NCI-H69 (cell line): Measurements from ENCODE around the gene FST.

ENCODE experiments used
- DNase-seq: peaks from one replicate; lab custom pipeline; 2025; lab: John Stamatoyannopoulos, UW

Gene FST

DNA sequence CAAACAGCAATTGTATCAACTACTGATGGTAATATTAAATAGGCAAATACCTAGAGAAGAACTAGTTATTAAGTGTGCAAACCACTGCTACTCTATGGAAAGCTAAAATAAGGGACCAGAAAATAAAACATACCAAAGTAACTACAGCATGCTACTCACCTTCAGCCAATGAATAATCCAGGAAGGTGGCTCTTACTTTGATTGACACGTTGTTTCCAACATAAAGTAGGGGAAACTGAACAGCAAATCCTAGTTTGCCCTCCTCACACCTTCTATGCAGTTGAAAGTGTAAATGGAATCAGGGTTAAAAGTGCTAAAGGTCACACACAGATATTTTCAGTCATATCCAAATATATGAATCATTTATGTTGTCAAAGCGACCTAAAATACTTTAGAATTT is 5.1 kb upstream of the FST start:
- no peak for DNase-seq

DNA sequence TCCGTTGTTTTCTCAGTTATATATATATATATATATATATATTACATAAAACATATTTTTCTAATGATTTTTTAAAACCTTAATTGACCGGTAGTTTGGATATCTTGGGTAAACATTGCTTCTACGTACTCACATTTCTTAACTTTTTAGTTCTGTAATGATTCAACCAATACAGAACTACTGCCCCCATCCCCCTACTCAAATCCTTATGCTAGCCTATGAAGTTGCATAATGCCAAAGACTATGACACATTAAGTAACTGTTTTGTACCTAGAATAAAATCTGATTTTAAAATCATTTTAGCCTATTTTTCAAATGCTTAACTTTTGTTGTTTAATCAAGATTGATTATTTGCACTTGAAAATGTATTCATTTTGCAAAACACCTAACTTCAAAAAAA is 4.4 kb upstream of the FST start:
- DNase-seq = no peak

DNA sequence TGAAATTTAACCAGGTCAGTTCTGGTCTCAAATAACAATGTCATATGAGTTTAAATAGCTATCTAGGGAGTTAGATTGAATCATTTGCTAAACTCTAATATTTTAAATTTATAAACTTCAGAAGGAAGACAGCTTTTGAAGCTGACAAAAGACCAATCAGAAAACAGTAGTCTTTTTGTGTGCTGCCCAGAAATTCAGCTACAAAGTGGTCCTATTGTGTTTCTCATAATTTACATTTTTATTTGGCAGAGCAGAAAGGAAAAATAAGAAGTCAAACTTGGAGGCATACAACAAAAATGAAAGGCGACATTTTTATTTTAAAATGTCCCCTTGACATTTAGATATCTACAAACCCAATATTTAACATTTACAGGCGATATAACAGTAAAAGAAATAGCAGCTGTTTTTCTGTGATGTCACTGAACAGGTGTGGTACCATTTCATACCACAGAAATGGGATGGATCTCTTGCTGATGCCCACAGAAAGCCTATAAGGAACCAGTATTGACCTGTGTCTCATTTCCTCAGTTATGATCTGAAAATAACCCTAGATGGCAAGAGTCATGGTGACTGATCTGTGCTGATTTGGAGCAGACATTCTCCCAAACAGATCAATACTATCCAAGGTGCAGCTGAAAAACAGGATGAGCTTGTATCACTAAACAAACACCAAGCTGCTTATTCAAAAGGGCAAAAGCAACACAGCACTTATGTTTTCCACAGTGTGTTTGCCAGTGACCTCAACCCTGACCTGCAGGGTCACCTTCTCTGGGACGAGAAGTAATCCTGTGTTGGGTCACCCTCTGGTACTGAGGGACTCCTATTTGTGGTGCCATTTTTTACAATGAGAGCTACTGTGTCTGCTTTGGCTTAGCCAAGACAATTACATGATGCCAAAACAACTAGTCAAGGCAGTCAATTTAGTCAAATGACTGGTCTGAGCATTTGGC is 3.6 kb upstream of the FST start:
- DNase-seq = no peak

DNA sequence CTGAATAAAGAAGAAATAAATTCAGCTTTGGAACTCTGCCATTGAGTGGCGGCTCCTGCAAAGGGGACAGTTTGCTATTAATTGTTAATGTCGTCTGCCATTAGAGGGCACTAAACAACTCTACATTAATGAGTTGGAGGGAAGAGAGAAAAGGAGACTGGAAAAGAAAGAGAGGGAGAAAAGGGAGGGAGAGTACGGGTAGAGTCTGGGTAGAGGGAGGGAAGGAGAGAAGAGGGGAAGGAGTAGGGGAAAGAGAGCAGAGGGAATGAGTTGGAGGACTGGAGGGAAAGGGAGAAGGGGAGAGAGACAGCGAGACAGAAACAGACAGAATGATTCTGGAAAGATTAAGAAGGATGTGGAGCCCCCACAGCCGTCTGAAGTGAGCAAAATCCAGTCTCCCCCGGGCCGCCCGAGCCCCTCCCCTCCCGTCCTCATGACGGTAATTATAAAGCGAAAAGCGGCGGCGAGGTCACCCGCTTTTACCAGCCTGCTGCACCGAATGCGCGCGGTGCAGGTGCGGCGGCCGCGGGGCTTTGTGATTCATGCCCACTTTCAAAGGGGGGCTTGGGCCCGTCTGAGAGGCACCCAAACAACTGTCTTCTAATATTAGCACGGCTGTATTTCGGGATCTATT is 1.9 kb upstream of the FST start:
- DNase-seq = peak; percentile 83

DNA sequence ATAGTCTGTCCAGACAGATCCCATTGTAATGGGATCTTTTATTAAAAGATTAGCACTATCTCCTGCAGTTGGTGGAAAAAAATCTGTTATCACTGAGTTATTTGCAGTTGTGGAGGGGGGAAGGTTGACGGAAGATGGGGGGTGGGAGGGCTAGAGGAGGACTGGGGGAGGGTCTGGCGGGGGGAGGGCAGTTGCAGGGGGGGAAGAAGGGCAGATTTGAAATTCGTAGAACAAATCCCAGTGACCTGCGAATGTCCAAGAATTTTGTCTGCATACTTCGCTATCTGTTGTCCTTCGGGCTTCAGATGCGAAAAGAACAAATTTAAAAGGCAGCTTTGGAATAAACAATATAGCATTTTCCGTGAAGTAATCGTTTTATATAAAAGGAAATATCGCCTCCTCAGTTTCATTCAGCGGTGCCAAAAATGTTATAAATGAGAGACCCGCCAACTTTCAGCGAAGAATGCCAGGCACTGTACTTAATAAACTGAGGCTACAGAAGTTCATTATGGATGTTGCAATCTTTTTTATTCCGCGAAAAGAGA is 1.3 kb upstream of the FST start:
- peak; percentile 56 for DNase-seq

DNA sequence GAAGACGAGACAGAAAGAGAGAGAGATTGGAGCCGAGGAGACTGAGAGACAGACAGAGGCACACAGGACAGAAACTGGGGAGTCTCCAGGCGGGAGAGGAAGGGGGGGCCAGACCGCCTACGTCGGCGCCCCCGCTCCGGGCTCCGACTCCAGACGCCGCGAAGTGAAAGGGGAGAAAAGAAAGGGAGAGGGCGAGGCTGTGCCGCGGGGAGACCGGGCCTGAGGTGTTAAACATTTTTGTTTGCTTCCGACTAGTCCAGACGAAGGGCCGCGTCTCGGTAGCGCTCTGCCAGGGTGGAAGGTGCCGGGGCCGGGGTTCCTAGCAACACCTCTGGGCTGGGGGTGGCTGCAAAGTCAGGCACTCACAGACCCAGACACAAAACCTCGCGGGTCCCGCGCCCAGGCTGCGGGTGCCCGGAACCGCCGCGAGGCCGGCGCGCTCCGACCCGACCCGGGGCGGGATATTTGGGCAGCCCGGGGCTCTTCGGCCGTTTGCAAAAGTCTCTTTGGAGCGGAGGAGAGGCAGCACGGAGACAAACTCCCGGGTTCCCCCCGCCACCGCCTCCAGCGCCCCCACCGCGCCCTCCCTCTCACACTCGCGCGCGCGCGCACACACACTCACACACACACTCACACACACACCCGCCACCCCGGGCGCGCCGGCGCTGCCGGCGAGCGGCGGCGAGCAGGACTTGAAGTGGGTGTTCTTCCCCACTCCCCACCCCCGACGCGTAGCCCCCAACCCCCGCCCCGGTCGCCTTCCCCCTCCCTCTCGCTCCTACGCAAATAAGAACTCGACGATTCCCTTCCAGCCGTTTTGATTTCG is 626 bp upstream of the FST start:
- DNase-seq = peak; percentile 75

DNA sequence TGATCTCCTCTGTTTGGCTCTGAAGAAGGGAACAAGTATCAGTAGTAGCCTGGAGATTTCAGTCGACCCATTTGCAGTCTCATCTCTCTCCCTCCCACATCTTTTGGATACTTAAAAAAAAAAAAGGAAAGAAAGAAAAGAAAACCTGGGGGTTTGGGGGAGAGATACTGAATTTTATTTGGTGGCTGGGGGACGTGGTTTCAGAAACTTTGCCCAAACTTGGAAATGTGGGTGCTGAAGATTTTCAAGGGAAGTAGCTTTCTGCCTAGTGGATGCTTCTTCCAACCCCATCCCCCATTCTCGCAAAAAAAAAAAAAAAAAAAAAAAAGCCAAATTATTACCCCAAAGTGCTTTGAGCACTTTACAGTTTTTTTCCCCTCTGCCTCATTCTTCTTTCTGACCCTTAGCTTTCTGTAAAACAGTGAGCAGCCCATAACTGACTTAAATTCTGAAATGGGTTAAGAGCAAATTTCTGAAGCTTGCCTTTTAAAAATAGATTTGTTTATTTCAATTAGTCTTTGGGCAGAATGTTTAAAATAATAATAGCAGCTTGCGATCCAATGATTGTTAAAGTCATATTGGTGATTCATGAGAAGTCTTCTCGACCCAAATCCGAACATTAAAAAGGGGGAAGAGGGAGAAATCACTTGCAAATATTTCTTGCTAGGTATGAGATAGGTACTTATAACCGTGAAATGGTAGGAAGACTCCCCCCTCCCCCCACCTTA is 894 bp downstream of the FST start:
- DNase-seq = no peak

DNA sequence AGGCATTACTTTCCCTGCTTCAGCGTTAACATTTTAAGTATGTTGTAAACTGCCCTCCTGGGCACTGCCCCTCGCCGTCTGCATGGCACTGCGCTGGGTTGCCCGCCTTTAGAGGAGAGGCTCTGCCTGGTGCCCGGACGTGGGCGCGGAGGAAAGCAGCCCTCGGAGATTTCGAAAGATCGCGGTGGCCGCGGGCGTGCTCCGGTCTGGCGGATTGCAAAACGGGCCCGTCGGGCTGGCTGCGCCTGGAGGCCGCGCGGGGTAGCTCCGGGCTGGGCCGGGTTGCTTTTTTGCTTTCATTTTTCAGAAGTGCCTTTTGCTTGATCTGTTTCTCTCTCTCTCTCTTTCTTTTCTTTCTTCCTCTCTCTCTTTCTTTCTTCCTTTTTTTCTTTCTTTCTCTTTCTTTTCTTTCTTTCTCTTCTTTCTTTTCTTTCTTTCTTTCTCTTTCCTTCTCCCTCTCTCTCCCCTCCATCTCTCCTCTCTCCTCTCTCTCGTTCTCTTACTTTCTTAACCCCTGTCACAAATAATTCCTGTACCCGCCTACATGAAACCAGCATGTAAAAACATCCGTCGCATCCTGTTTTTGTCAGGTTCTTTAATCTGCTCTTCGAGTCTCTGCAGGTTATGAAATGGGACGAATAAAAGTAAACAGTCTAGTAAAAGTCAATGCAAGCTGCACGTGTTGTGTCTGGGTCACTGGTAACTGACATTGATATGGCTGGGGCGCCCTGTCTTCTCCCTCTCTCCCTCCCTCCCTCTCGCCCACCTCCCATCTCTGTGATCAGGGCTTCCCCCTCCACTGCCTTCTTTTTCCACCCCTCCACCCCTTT is 1.7 kb downstream of the FST start:
- DNase-seq = peak; percentile 72

DNA sequence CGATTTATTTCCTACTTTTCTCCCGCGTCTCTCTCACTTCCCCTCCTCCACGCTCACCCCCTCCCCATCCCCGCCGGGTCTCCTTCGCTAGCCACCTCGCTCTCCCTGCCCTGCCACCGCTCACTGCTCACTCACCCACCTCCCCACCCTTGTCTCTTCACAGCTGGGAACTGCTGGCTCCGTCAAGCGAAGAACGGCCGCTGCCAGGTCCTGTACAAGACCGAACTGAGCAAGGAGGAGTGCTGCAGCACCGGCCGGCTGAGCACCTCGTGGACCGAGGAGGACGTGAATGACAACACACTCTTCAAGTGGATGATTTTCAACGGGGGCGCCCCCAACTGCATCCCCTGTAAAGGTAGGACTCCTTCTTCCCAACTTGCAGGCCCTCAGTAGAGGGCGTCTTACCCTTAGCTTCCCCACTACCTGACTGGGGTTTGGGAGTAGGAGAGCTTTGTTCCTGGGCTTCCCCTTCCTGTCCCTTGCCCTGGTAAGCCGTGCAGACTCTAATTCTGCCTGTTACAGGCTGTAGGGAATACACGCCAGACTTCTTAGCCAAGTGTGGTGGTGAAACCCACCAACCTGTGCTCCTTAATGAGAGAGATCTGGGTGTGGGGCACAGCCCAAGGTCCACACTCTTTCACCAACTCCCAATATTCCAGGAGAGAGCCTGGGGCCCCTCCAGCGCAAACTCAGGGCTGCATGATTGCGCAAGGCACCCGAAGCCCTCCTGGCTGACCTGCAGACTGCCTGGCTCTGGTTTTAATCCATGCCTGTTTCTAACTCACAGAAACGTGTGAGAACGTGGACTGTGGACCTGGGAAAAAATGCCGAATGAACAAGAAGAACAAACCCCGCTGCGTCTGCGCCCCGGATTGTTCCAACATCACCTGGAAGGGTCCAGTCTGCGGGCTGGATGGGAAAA is 2.5 kb downstream of the FST start:
- no peak for DNase-seq

DNA sequence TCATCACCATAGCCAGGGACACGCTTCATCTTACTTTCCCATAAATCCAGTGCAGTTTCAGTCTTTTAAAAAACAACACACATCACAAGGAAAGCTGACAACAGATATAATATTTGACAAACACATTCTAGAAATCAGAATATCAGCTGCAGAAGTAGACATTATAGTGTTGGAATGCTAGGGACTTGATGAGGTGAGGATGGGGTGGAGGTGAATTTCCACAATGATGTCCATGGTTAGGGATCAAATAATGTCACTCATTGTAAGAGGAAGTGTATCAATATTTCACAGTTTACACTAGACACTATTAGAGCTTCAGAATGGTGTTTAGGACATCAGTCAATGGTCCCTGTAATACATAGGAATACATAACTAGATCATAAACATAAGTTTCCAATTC is 7.0 kb downstream of the FST start:
- no peak for DNase-seq

DNA sequence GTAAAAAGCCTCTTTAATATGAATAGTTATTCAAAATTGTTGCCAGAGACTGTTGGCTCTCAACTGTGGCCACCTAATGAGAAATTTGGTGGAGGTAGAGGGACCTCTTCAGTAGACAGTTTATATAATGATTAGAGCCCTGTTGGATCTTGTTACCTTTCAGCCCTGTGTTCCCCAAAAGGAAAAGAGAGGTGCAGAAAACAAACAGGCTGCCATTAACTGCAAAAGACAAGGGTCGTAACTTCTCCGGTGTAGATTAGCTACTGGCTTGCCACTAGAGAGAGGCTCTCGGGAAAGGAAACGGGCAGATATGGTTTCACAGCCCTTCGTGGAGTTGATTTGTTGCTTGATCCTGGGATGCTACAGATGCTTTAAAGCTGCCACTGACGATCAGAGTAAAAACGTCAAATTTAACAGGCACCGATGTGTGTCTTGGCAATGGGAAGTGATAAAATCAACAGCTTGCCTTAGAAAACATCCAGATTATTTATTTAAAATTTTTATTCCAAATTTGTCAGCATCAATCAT is 7.8 kb downstream of the FST start:
- no peak for DNase-seq

DNA sequence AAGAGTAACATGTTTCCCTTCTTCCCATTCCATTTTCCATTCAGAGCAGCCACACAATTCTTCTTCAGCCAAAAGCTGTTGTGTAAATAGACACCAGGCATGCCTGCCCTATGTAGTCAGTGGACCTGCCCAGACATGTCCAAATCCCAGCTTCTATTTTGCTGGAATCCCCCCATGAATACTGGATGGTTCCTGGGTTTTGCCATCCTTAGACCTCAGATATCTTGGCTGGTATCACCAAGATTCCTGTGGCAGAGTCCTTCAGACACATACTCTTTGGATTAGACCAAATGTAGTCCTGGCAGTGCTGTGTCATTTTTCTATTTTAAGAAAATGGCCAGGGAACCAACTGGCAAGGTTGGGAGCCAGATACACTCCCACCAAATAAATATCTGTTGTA is 10.3 kb downstream of the FST start:
- DNase-seq = peak; percentile 32

DNA sequence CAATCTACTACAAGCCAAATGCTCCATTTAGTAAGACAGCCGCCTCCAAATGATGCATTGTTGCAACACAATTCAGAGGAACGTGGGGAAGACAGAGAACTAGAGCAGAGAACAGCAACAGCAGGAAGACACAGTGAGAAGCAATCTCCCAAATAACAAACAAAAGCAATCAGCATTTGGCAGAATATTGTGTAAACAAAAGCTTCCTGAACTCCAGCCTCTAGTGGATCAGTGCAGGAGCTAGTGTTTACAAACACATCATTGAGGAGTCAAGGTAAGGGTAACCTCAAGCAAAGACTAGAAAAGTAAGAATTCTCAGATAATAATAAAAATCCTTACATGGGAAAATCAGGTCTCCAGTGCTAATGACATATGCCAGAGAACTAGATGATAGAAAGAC is 20.6 kb downstream of the FST start:
- peak; percentile 15 for DNase-seq

DNA sequence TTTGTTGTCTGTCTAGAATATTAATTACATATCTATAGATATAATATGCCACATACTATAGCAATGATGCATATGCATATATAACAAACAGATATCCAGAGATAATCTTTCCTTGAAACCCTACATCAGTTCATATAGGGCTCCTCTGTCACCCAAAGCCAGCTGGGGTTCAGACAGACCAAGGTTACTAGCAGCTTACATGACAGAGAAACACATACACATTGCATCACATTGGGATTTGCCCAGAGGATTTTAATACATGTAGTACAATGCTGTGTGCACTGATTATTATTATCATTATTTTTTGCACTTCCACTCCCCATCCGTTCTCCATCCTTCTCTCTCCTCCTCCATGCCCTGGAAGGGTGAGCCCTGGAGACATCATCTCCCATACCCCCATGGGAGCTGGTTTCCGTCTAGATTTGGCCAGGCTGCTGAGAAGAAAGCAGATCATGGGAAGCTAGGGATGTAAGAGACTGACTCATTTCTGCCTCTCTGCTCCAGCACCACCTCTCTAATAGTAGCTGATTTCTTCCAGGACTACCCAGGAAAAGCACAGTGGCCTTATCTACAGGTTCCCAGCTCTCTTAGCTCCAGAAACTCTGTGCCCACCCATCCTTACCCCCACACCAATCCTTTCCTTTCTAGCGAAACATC is 23.3 kb downstream of the FST start:
- no peak for DNase-seq

DNA sequence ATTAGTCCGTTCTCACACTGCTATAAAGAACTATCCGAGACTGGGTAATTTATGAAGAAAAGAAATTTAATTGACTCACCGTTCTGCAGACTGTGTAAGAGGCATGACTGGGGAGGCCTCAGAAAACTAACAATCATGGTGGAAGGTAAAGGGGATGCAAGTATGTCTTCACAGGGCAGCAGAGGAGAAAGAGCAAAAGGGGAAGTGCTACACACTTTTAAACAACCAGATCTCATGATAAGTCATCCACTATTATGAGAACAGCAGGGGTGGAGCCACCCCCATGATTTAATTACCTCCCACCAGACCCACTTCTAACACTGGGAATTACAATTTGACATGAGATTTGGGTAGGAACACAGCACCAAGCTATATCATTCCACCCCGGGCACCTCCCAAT is 26.6 kb downstream of the FST start:
- DNase-seq = no peak

DNA sequence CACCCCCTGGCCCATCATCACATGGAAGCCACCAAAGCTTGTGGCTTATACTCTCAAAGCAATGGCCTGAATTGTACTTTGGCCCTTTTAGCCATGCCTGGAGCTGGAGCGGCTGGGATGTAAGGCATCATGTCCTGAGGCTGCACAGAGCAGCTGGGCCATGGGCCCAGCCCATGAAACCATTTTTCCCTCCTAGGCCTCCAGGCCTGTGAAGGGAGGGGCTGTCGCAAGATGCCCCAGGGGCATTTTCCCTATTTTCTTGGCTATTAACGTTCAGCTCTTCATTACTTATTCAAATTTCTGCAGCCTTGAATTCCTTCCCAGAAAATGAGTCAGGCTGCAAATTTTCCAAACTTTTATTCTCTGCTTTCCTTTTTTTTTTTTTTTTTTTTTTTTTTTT is 27.7 kb downstream of the FST start:
- DNase-seq = no peak

DNA sequence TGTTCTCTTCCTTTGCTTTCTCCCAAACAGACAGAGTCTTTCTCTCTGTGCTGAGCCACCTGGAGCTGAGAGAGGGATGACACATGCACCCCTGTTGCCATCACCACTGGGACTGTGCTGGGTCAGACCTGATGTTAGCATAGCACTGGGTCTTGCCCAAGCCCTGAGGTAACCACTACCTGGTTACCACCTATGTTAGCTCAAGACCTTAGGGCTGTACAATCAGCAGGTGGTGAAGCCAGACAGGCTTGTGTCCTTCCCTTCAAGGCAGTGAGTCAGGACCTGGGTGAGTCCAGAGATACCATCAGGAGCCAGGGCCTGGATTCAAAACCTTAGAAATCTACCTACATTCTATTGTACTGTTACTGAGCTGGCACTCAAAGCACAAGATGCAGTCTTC is 32.1 kb downstream of the FST start:
- no peak for DNase-seq

DNA sequence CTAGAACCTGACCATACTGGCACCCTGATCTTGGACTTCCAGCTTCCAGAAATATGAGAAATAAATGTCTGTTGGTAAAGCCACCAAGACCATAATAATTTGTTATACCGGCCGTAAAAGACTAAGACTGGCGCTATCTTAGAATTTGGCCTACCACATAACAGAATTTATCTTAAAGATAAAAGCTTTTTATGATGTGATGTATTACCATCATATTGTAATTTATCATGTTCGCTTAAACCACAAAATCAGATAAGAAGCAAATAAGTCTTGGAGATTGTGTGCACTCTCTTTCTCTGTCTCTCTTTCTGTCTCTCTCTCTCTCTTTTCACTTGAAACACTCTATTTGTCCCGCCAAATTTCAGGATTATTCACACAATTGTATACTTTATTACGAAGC is 35.6 kb downstream of the FST start:
- no peak for DNase-seq

DNA sequence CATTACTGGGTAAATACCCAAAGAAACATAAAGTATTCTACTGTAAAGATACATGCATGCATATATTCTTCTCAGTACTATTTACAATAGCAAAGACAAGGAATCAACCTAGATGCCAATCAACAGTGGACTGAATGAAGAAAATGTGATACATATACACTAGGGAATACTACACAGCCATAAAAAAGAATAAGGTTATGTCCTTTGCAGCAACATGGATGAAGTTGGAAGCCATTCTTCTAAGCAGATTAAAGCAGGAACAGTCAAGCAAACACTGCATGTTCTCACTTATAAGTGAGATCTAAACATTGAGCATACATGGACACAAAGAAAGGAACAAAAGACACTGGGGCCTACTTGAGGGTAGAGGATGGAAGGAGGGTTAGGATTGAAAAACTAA is 40.4 kb downstream of the FST start:
- DNase-seq = no peak
